HG02678 (cell line): Measurements from ENCODE around the gene C1QL3.

Experiments used
- ATAC-seq: cut with Tn5 transposase; IDR thresholded peaks from one replicate; pipeline ENCODE4 v1.9.1; 2021; ENCODE audit warnings: mild to moderate bottlenecking, moderate library complexity; ENCODE audit not compliant: unreplicated experiment

Gene C1QL3

GRCh38 chr10:16521311-16522016 lies at the start of gene C1QL3:
Gene C1QL3, minus strand, starts transcription at chr10:16521879. Its CDS starts 814 bp downstream, at chr10:16521065.
- ATAC-seq, result peak; percentile 46

- ATAC-seq, result peak; percentile 88
Measured at GRCh38 chr10:16570731-16571130, 49.1 kb upstream of the C1QL3 start.

- no peak for ATAC-seq
Measured at GRCh38 chr10:16566202-16566805, 44.6 kb upstream of the C1QL3 start.

- ATAC-seq, result no peak
Measured at GRCh38 chr10:16565604-16566003, 43.9 kb upstream of the C1QL3 start.

GRCh38 chr10:16562891-16563290 lies 41.2 kb upstream of the C1QL3 start:
- ATAC-seq, result no peak

- ATAC-seq, result no peak
Measured at GRCh38 chr10:16559236-16559773, 37.6 kb upstream of the C1QL3 start.

- no peak for ATAC-seq
Measured at GRCh38 chr10:16547973-16548372, 26.3 kb upstream of the C1QL3 start.

- ATAC-seq, result peak; percentile 62
Measured at GRCh38 chr10:16545116-16545736, 23.5 kb upstream of the C1QL3 start.

- no peak for ATAC-seq
Measured at GRCh38 chr10:16544591-16544990, 22.9 kb upstream of the C1QL3 start.

GRCh38 chr10:16544099-16544498 lies 22.4 kb upstream of the C1QL3 start:
- no peak for ATAC-seq

- ATAC-seq, result no peak
Measured at GRCh38 chr10:16536155-16536554, 14.5 kb upstream of the C1QL3 start.

GRCh38 chr10:16529853-16530252 lies 8.2 kb upstream of the C1QL3 start:
- ATAC-seq, result no peak

GRCh38 chr10:16527452-16527851 lies 5.8 kb upstream of the C1QL3 start:
- no peak for ATAC-seq

- peak; percentile 52 for ATAC-seq
Measured at GRCh38 chr10:16520900-16521299, 779 bp downstream of the C1QL3 start.

GRCh38 chr10:16519908-16520861 lies 1.5 kb downstream of the C1QL3 start:
- peak; percentile 28 for ATAC-seq

- ATAC-seq, result no peak
Measured at GRCh38 chr10:16519250-16519907, 2.3 kb downstream of the C1QL3 start.

- ATAC-seq, result no peak
Measured at GRCh38 chr10:16518822-16519221, 2.9 kb downstream of the C1QL3 start.

- ATAC-seq, result no peak
Measured at GRCh38 chr10:16510843-16511242, 10.8 kb downstream of the C1QL3 start.

GRCh38 chr10:16509996-16510395 lies 11.7 kb downstream of the C1QL3 start:
- ATAC-seq, result no peak

- no peak for ATAC-seq
Measured at GRCh38 chr10:16505161-16505560, 16.5 kb downstream of the C1QL3 start.
